IPS DF 6.9 (cell line): ENCODE results near the gene AOPEP.
"Not testable (repeated sequence)": the region's sequence is repeated elsewhere in the genome, so short reads cannot be mapped to it uniquely, and the experiment has no call there.

ENCODE experiments used
- DNase-seq: peaks from one replicate; pipeline ENCODE4 v3.0.0-alpha.2; 2013; ENCODE audit warnings: low read depth, low spot score
- H3K27ac ChIP-seq: one replicate; pipeline ENCODE4 v1.5.1; 2013; ENCODE audit warnings: low read length, control low read depth
- H3K27me3 ChIP-seq: 2 replicates; pipeline ENCODE4 v1.6.1; 2013; ENCODE audit warnings: mild to moderate bottlenecking, low read length; ENCODE audit not compliant: control insufficient read depth, insufficient read depth
- H3K36me3 ChIP-seq: 2 replicates; pipeline ENCODE4 v1.6.1; 2013; ENCODE audit warnings: low read length; ENCODE audit not compliant: control insufficient read depth, insufficient read depth
- H3K4me1 ChIP-seq: 2 replicates; pipeline ENCODE4 v1.6.1; 2013; ENCODE audit warnings: low read length; ENCODE audit not compliant: control insufficient read depth, insufficient read depth
- H3K4me3 ChIP-seq: 2 replicates; pipeline ENCODE4 v1.5.1; 2013; ENCODE audit warnings: mild to moderate bottlenecking, low read length
- H3K9me3 ChIP-seq: 2 replicates; pipeline ENCODE4 v1.6.1; 2013; ENCODE audit warnings: low read length, inconsistent platforms; ENCODE audit not compliant: control insufficient read depth, insufficient read depth
- whole genome bisulfite sequencing: extraction: QIAGEN DNeasy Blood & Tissue Kit; methylation state at CpG from one replicate; pipeline ENCODE4 v1.1.7; 2013; ENCODE audit warnings: mixed read lengths, missing lambda C conversion rate; ENCODE audit not compliant: insufficient read length, insufficient coverage; 5-methylcytosine and 5-hydroxymethylcytosine counted together

AOPEP gene

DNA sequence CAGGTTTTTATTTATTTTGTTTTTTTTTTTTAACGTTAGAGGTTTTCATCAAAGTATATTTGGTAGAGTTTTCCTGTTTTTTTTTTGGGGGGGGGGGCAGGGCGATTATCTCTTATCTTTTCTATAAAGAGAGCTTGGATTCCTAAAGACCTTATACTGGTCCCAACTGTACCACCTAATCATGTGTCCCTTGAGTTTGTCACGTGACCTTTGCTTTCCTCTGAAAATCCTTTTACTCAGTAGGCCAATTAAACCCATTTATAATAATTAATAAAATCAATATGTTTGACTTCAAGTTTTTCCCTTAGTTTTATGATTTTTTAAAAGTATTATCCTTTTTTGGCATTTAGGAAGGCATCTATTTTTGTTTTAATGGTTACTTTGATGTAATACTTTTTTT is 286.4 kb downstream of the AOPEP start:
- Histone ChIP-seq H3K4me3 (no peak overlapping the region), H3K36me3 (no peaks in the 10 kb centered on the region), H3K4me1 (no peaks in the 10 kb centered on the region), H3K9me3 (no peaks in the 10 kb centered on the region), H3K27ac (no peak overlapping the region), H3K27me3 (no peaks in the 10 kb centered on the region)
- DNase-seq: no peak
- WGBS: no CpG with 5 or more reads among the region's 3 CpGs

DNA sequence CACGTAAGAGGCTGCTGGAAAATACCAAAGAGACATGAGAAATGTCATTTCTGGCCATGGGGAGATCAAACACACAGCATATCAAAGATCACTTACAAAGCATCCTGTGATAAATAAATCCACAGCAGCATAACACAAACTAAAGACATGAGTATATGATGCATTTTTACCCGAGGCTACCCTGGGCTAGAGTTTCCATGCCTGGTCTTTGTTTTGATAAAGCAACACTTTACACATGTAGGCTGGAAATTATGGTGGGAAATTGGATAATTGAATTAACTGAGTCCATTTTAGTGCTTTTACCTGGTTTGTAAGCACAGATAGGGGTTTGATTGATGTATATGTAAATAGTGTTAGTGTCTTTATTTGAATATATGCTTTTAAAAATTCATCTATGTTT is 288.4 kb downstream of the AOPEP start:
- Histone ChIP-seq H3K27ac (no peak overlapping the region), H3K4me1 (no peaks in the 10 kb centered on the region), H3K27me3 (no peaks in the 10 kb centered on the region), H3K4me3 (no peak overlapping the region), H3K9me3 (no peaks in the 10 kb centered on the region), H3K36me3 (no peaks in the 10 kb centered on the region)
- DNase-seq: no peak
- no CpG with 5 or more reads among the region's 2 CpGs for WGBS

DNA sequence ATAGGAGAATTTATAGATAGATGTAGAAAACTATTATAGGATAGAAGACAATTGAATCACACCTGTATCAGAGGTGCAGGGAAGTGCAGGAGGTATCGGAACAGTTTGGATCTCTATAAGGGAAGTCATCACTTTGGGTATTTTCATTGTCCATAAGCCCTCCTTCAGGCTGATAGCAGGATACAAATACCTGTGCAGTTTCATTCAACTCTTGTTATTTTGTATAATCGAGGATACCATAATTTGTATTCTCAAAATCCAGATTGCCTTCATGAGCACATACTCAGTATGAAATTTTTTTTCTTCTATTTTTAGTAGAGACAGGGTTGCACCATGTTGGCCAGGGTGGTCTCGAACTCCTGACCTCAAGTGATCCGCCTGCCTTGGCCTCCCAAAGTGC is 289.1 kb downstream of the AOPEP start:
- no peak for DNase-seq
- no peaks in the 10 kb centered on the region for H3K9me3 ChIP-seq
- H3K36me3 ChIP-seq: no peaks in the 10 kb centered on the region
- WGBS: no CpG with 5 or more reads among the region's 4 CpGs
- no peak overlapping the region for H3K27ac ChIP-seq
- H3K4me1 ChIP-seq: no peaks in the 10 kb centered on the region
- no peak overlapping the region for H3K4me3 ChIP-seq
- H3K27me3 ChIP-seq: no peaks in the 10 kb centered on the region

DNA sequence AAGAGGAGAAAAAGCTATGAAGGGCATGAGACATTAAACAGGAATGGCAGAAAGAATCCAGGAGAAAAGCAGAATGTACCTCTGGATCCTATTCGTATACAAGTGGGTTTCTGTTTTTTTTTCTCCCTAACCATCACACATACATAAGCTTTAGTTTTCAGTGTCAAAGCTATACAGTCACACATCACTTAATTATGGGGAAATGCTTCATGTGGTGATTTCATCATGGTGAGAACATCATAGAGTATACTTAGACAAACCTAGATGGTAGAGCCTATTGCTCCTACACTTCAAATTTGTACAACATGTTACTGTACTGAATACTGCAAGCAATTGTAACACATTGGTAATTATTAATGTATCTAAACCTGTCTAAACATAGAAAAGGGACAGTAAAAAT is 290.6 kb downstream of the AOPEP start:
- no peaks in the 10 kb centered on the region for H3K9me3 ChIP-seq
- H3K4me3 ChIP-seq: no peak overlapping the region
- WGBS: no CpG with 5 or more reads among the region's 1 CpG
- no peaks in the 10 kb centered on the region for H3K27me3 ChIP-seq
- H3K27ac ChIP-seq: no peak overlapping the region
- H3K4me1 ChIP-seq: no peaks in the 10 kb centered on the region
- DNase-seq: no peak
- H3K36me3 ChIP-seq: no peaks in the 10 kb centered on the region

DNA sequence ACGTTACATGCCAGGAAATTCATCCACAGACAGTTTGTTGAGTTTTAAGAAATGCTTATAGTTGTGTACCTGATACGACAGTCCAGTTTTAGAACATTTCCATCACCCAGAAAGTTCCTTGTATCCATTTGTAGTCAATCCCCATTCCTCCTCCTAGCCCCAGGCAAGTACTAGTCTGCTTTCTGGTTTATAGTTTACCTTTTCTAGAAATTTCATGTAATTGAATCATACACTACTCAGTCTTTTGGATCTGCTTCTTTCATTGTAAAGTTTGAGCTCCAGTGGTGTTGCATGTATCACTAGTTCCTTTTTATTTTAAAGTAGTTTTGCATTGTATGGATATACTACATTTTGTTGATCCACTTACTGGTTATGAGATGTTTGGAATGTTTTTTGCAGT is 291.2 kb downstream of the AOPEP start:
- Histone ChIP-seq H3K4me3 (no peak overlapping the region), H3K4me1 (no peaks in the 10 kb centered on the region), H3K36me3 (no peaks in the 10 kb centered on the region), H3K27ac (no peak overlapping the region), H3K27me3 (no peaks in the 10 kb centered on the region), H3K9me3 (no peaks in the 10 kb centered on the region)
- no peak for DNase-seq
- WGBS: no CpG with 5 or more reads among the region's 2 CpGs

DNA sequence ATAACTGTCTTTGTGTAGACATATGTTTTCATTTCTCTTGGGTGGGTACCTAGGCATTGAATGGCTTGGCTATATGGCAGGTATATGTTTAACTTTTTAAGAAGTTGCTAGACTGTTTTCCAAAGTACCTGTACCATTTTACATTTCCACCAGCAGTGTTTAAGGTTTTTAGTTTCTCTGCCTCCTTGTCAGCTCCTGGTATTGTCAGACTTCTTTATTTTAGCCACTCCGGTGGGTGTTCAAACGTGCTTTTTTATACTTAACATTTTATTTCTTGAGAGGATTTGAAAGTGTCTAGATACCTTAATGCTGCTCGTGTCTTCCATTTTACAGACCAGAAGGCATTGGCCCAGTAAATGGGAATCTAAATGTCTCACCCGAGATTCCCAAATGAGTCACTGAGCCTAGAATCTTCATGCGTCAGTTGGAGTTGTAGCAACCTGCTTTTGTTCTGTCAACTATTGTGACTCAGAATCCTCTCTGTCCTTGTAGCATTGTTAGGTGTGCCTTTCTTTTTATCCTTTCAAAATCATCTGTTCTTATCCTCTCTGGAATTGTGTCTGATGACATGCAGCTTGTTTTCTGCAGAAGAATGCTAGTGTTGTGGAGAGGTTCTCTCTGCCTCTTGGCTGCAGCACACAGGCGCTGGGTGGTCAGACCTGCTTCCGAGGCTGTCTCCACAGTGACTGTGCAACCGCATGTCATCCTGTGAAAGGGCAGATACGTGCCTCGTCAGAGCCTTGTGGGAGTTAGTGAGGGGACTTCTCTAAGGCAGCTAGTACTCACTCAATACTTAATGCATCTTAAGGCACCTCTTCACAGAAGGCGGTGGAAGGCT is 291.8 kb downstream of the AOPEP start:
- no peak overlapping the region for H3K4me3 ChIP-seq
- no peaks in the 10 kb centered on the region for H3K27me3 ChIP-seq
- WGBS: no CpG with 5 or more reads among the region's 11 CpGs
- no peaks in the 10 kb centered on the region for H3K9me3 ChIP-seq
- no peak for DNase-seq
- no peak overlapping the region for H3K27ac ChIP-seq
- no peaks in the 10 kb centered on the region for H3K36me3 ChIP-seq
- no peaks in the 10 kb centered on the region for H3K4me1 ChIP-seq

DNA sequence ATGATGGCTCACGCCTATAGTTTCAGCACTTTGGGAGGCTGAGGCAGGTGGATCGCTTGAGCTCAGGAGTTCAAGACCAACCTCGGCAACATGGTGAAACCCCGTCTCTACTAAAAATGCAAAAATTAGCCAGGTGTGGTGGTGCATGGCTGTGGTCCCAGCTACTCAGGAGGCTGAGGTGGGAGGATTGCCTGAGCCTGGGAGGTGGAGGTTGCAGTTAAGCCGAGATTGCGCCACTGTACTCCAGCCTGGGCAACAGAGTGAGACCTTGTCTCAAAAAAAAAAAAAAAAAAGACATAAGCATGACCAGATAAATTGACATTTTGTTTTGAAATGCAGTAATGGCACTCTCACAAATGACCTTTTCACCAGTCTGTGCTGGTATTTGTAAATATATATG is 294.1 kb downstream of the AOPEP start:
- DNase-seq, H3K27ac ChIP-seq, H3K4me1 ChIP-seq, H3K27me3 ChIP-seq, H3K9me3 ChIP-seq, H3K4me3 ChIP-seq, H3K36me3 ChIP-seq: not testable (repeated sequence)
- WGBS: no CpG with 5 or more reads among the region's 6 CpGs

DNA sequence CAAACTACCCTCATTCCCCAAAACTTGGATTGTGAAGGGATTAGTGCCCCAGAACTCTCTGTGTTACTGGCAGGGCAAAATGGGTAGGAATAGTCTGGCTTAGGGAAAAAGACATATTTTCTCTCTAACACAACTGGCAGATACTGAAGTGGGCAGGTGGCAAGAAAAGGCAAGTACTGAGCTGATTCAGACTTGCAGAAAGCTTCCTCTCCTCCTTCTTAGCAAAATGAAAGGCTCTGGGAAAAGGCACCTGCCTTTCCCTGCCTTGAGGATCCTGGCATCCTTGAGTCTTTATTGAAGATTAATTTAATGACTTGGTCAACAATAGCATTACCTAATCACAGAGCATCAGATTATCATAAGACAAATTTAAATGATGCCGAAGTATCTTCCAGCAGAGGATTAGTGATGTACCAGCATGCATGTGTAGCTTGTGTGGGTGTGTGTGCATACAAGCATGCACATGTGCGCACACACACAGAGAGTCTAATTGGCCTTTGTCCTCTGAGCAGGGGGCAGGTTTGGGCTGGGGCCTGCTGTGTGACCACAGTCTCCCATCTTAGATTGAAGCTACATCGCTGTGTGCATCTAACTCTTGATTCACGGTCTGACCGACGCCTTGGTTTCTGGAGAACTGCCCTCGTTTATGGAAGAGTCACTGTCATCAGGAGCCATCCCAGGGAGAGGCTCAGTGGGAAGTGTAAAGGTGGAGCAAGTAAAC is 294.8 kb downstream of the AOPEP start:
- Histone ChIP-seq H3K4me1 (no peaks in the 10 kb centered on the region), H3K27ac (no peak overlapping the region), H3K27me3 (no peaks in the 10 kb centered on the region), H3K9me3 (no peaks in the 10 kb centered on the region), H3K4me3 (no peak overlapping the region), H3K36me3 (no peaks in the 10 kb centered on the region)
- no peak for DNase-seq
- no CpG with 5 or more reads among the region's 7 CpGs for WGBS

DNA sequence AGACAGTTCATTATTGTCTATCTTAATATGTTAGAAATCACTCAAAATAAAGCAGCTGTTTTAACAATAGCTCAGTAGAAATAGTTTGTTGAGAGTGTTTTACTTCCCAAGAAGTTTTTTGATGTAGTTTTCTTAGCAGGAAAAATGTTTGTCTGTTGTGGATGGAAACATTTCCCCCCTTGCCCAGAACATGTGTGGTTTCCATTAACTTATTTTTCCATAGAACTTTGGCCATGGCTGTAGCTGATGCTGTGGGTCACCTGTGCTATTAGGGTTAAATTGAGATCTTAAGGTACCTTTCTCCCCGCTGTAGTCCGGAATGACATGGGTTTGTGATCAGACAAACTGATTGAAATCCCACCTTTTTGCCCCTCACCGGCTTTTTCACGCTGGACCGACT is 296.2 kb downstream of the AOPEP start:
- Histone ChIP-seq H3K27me3 (no peaks in the 10 kb centered on the region), H3K27ac (no peak overlapping the region), H3K36me3 (no peaks in the 10 kb centered on the region), H3K4me1 (no peaks in the 10 kb centered on the region), H3K9me3 (no peaks in the 10 kb centered on the region), H3K4me3 (no peak overlapping the region)
- no peak for DNase-seq
- WGBS: no CpG with 5 or more reads among the region's 5 CpGs

DNA sequence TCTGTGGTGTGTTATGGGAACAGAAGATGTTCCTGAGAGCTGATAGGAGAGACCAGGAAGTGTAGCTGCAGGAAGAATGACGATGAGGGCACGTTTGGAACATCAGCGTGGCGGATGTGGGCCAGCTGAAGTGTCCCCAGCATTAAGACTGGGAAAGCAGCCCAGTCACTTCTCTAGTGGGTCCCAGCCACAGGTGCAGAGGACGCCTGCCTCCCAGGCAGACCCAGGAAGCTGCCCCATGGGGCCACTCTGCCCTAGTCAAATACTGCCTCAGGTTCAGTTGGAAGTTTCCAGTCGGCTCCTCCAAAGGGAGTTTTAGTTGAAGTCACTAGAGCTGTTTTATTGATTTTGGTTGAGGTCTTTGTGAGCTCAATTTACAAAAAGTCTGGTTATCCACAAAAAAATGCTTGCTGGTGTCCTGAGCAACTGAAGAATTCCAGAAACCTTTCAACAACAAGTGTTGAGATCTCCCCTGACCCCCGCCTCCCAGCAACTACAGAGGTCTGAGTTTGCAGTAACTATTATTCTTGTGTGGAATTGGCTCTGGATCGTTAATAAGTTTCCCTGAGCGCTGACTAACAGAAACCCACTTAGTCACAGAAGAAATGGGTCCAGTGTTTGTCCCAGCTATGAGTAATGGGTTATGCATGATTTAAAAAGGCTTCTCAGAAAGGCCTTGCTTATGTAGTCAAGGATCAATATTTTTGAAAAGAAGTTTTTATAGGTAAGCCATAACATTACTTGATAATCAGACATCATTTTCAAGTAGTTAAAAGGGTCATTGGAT is 296.9 kb downstream of the AOPEP start:
- WGBS: no CpG with 5 or more reads among the region's 9 CpGs
- Histone ChIP-seq H3K9me3 (no peaks in the 10 kb centered on the region), H3K27ac (no peak overlapping the region), H3K4me3 (no peak overlapping the region), H3K36me3 (no peaks in the 10 kb centered on the region), H3K4me1 (no peaks in the 10 kb centered on the region; the same call in 1 of the 2 replicates), H3K27me3 (no peaks in the 10 kb centered on the region)
- DNase-seq: no peak
